GM20000 (cell line): Measurements from ENCODE around the gene RNF7.
"Not testable (repeated sequence)": the region's sequence is repeated elsewhere in the genome, so short reads cannot be mapped to it uniquely, and the experiment has no call there.

ENCODE experiments used
- DNase-seq: peaks from one replicate; pipeline ENCODE4 v3.0.0; 2012; ENCODE audit warnings: low spot score
- TF ChIP-seq, protein P1 (sequence below): IDR thresholded peaks from 2 replicates; pipeline ENCODE4 v1.5.1; 2012; ENCODE audit warnings: mild to moderate bottlenecking, control low read depth; ENCODE audit errors: extremely low read depth, missing control alignments

Gene RNF7

DNA sequence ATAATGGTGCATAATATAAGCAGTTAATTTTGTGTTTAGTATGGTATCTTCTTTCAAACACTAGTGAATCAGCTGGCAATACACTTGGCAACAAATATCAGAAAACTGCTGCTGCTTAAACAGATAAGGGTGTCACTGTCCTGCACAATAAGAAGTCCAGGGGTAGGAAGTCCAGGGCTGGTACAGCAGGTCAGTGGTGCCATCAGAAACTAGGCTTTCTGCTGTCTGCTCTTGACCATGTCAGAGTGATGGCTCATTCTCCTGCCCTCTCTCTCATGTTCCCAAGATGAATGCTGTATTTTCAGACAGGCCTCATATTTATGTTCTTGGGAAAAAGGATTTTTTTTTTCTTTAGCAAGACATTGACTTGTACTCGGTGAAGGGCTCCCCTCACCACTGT, 15.9 kb downstream of the RNF7 start:
- TF ChIP-seq, protein P1, sequence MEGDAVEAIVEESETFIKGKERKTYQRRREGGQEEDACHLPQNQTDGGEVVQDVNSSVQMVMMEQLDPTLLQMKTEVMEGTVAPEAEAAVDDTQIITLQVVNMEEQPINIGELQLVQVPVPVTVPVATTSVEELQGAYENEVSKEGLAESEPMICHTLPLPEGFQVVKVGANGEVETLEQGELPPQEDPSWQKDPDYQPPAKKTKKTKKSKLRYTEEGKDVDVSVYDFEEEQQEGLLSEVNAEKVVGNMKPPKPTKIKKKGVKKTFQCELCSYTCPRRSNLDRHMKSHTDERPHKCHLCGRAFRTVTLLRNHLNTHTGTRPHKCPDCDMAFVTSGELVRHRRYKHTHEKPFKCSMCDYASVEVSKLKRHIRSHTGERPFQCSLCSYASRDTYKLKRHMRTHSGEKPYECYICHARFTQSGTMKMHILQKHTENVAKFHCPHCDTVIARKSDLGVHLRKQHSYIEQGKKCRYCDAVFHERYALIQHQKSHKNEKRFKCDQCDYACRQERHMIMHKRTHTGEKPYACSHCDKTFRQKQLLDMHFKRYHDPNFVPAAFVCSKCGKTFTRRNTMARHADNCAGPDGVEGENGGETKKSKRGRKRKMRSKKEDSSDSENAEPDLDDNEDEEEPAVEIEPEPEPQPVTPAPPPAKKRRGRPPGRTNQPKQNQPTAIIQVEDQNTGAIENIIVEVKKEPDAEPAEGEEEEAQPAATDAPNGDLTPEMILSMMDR: no peak
- DNase-seq: no peak

GRCh38 chr3:141762552-141762951, 24.5 kb downstream of the RNF7 start:
- not testable (repeated sequence) for DNase-seq

DNA sequence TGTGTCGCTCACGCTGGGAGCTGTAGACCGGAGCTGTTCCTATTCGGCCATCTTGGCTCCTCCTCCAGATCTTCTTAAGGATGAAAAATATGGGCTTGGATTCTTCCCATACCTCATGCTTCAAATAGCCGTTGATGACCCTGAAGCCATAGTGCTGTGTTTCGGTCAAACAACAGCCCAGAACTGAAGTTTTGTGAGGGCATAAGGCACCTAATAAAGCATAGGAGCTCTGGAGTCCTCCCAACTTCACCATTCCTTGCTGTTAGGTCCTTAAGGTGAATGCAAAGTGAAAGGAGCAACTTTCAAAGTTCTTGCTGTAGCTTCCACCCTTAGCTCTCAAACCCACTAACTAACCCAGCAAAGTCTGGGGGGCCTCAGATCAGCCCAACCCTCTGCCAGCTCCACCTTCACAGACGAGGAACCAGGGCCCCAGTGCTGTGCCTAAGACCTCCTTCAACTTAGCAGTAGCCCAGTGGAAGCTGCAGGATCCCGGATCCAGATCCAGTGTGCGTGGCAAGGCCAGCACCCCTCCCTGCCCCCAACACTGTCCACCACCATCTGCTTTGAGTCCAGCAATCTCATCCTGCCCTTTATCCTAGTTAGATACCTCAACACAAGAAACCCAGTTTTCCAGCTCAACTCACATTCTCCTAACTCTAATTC, 25.1 kb downstream of the RNF7 start, which contains the start of gene GRK7:
GRK7 (plus strand) TSS at position 321 of the 663 bp plus-strand sequence. CDS start 14,877 bp downstream, outside the sequence.
- DNase-seq: no peak
- TF ChIP-seq, protein P1: no peak

GRCh38 chr3:141764045-141764444, 25.9 kb downstream of the RNF7 start:
- TF ChIP-seq, protein P1: no peak
- DNase-seq: no peak

GRCh38 chr3:141764465-141764864, 26.4 kb downstream of the RNF7 start:
- TF ChIP-seq, protein P1: no peak
- DNase-seq: no peak

DNA sequence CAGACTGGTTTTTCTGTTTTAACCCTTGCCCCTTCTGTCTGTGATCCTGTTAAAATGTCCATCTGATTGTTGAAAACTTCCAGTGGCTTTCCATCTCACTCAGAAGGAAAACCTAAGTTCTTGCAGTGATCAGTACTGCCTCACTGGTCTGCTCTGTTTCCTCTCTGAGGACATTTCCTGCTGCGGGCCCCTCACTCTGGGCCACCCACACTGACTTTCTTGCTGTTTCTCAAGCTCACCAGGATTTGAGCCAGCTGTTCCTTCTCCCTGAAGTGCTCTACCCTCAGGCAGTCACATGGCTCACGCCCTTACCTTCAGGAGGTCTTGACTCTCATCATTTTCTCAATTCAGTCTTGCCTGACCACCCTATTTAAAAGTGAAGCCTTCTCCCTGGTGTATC, 26.9 kb downstream of the RNF7 start:
- TF ChIP-seq, protein P1: no peak
- DNase-seq: no peak

DNA sequence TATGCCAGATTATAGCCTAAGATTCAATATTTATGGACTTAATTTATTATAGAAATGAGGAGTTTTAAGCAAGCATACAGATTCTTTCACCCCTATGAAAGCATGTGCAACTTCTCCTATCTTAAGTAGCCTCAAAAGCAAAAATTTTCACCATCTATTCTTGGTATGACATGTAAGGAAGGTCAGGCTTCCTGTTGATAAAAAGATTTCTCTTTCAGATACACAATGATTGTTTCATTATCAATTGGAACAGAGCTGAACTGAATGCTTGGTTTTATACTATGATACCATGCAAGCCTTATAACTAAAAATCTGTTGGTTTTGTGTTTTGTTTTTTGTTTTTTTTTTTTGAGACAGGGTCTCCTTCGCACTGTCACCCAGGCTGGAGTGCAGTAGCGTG, 29.0 kb downstream of the RNF7 start:
- DNase-seq: no peak
- TF ChIP-seq, protein P1: no peak
